Measurements from ENCODE around the gene CLDN2.

- no peak for TF ChIP-seq CTCF (IDR thresholded peaks at IDR 0.05; ENCODE audit: low read length)
- no peak for TF ChIP-seq EZH2phosphoT487 (IDR thresholded peaks at IDR 0.05; ENCODE audit: low read length)
These were observed 35.0 kb downstream of the CLDN2 start for GRCh38 chrX:106955004-106955772.

Data from MM.1S (cell line).